ENCODE measurements around the gene ZPLD1.

DNA sequence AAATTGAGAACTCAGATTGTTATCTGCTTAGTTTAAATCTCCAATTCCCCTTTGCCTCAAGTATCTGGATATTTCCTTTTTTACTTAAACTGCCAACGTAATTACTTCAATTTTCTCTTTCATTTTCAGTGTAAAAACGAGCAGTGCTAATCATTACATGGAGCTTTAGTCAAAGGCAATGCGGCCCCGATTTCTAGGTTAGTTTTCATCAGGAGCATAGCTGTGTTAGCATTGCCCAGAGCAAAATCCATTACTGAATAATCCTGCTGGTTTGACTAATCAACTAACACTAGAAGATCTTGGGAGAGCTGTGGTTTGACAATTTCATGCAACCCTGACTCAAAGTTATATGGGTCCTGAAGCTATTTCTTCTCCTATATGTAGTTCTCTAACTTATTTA, 46.2 kb downstream of the ZPLD1 start:
- TF ChIP-seq FOS (IDR thresholded peaks at IDR 0.05; ENCODE audit: low read depth, low read length), result no peak
- TF ChIP-seq, protein P1, sequence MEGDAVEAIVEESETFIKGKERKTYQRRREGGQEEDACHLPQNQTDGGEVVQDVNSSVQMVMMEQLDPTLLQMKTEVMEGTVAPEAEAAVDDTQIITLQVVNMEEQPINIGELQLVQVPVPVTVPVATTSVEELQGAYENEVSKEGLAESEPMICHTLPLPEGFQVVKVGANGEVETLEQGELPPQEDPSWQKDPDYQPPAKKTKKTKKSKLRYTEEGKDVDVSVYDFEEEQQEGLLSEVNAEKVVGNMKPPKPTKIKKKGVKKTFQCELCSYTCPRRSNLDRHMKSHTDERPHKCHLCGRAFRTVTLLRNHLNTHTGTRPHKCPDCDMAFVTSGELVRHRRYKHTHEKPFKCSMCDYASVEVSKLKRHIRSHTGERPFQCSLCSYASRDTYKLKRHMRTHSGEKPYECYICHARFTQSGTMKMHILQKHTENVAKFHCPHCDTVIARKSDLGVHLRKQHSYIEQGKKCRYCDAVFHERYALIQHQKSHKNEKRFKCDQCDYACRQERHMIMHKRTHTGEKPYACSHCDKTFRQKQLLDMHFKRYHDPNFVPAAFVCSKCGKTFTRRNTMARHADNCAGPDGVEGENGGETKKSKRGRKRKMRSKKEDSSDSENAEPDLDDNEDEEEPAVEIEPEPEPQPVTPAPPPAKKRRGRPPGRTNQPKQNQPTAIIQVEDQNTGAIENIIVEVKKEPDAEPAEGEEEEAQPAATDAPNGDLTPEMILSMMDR (conservative IDR thresholded peaks at IDR 0.05; ENCODE audit: low read depth, low read length), result no peak
- no peak for TF ChIP-seq RAD21 (IDR thresholded peaks at IDR 0.05; ENCODE audit: low read length)
- no peak for TF ChIP-seq POLR2A (IDR thresholded peaks at IDR 0.05; ENCODE audit: low read depth, low read length)
- no peak for TF ChIP-seq RCOR1 (IDR thresholded peaks at IDR 0.05; ENCODE audit: insufficient replicate concordance, low read length)
- TF ChIP-seq, protein P2, sequence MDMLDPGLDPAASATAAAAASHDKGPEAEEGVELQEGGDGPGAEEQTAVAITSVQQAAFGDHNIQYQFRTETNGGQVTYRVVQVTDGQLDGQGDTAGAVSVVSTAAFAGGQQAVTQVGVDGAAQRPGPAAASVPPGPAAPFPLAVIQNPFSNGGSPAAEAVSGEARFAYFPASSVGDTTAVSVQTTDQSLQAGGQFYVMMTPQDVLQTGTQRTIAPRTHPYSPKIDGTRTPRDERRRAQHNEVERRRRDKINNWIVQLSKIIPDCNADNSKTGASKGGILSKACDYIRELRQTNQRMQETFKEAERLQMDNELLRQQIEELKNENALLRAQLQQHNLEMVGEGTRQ (IDR thresholded peaks at IDR 0.05; ENCODE audit: low read depth, low read length), result no peak
- no peak for TF ChIP-seq MAZ (IDR thresholded peaks at IDR 0.05; ENCODE audit: borderline replicate concordance, low read depth, low read length)
